Liver (tissue), 9 donors: ENCODE data around the gene TEDC1. TPM values are rescaled to one million over a fixed set of nuclear protein-coding genes. Genes with fewer than 3 reads are reported as not detected.

Experiments used
- DNase-seq: peaks from one replicate; pipeline ENCODE4 v3.0.0-alpha.2; 2017; ENCODE audit warnings: low spot score
- H3K27ac ChIP-seq, 2 donors: one replicate each; pipeline ENCODE4 v1.7.0; 2013; ENCODE audit warnings: inconsistent platforms in 2 of 2, low read length in 2 of 2, control low read depth in 1 of 2, low read depth in 1 of 2, mild to moderate bottlenecking in 1 of 2
- H3K27me3 ChIP-seq, 4 donors: one replicate each; pipeline versions ENCODE4 v1.6.1 to v1.7.0; 2013; ENCODE audit warnings: low read length in 3 of 4, inconsistent platforms in 1 of 4, mild to moderate bottlenecking in 1 of 4, moderate library complexity in 1 of 4; ENCODE audit not compliant: control insufficient read depth in 4 of 4, insufficient read depth in 4 of 4
- H3K36me3 ChIP-seq, 4 donors: one replicate each; pipeline versions ENCODE4 v1.6.1 to v1.7.0; 2013; ENCODE audit warnings: low read length in 3 of 4, mild to moderate bottlenecking in 3 of 4, low read depth in 1 of 4, moderate library complexity in 1 of 4; ENCODE audit not compliant: control insufficient read depth in 4 of 4, insufficient read depth in 3 of 4
- H3K4me1 ChIP-seq, 4 donors: one replicate each; pipeline versions ENCODE4 v1.6.1 to v1.7.0; 2013; ENCODE audit warnings: low read length in 3 of 4, mild to moderate bottlenecking in 3 of 4, moderate library complexity in 1 of 4; ENCODE audit not compliant: control insufficient read depth in 4 of 4, insufficient read depth in 4 of 4
- H3K4me3 ChIP-seq, 3 donors: one replicate each; pipeline versions ENCODE4 v1.6.1 to v1.7.0; 2013; ENCODE audit warnings: low read length in 3 of 3, control low read depth in 1 of 3, low read depth in 1 of 3, mild to moderate bottlenecking in 1 of 3
- H3K9ac ChIP-seq, 2 donors: one replicate each; pipeline ENCODE4 v1.7.0; 2013; ENCODE audit warnings: low read length in 2 of 2, mild to moderate bottlenecking in 2 of 2, moderate library complexity in 2 of 2, control low read depth in 1 of 2, low read depth in 1 of 2
- H3K9me3 ChIP-seq, 4 donors: one replicate each; pipeline versions ENCODE4 v1.6.1 to v1.7.0; 2013; ENCODE audit warnings: low read length in 3 of 4; ENCODE audit not compliant: control insufficient read depth in 4 of 4
- CTCF ChIP-seq: fragments of 150-350 bp; IDR thresholded peaks from 2 replicates; pipeline ENCODE4 v1.5.1; 2017; ENCODE audit warnings: improper control_type of control experiment, low read depth, low read length; ENCODE audit not compliant: missing input control
- EGR1 ChIP-seq, 2 donors: IDR thresholded peaks; 2 replicates each; pipeline ENCODE4 v1.6.1; 2016 to 2018; ENCODE audit warnings: antibody characterized with exemption in 2 of 2, low read depth in 2 of 2
- FOXA1 ChIP-seq: IDR thresholded peaks from 2 replicates; pipeline ENCODE4 v1.6.1; 2016; ENCODE audit warnings: antibody characterized with exemption
- FOXA2 ChIP-seq: IDR thresholded peaks from 2 replicates; pipeline ENCODE4 v1.6.1; 2016; ENCODE audit warnings: antibody characterized with exemption
- GABPA ChIP-seq, 2 donors: IDR thresholded peaks in 1 of 2; conservative IDR thresholded peaks in 1 of 2; 2 replicates each; pipeline ENCODE4 v1.6.1; 2016; ENCODE audit warnings: antibody characterized with exemption in 2 of 2, mild to moderate bottlenecking in 1 of 2, moderate library complexity in 1 of 2
- HNF4A ChIP-seq, 2 donors: conservative IDR thresholded peaks; 2 replicates each; pipeline ENCODE4 v1.6.1; 2016; ENCODE audit warnings: antibody characterized with exemption in 2 of 2, mild to moderate bottlenecking in 2 of 2
- HNF4G ChIP-seq: IDR thresholded peaks from 2 replicates; pipeline ENCODE4 v1.6.1; 2016; ENCODE audit warnings: antibody characterized with exemption
- MAX ChIP-seq: IDR thresholded peaks from 2 replicates; pipeline ENCODE4 v1.6.1; 2016; ENCODE audit warnings: antibody characterized with exemption
- NR2F2 ChIP-seq: IDR thresholded peaks from 2 replicates; pipeline ENCODE4 v1.6.1; 2016; ENCODE audit warnings: antibody characterized with exemption
- REST ChIP-seq: IDR thresholded peaks from 2 replicates; pipeline ENCODE4 v1.6.1; 2016; ENCODE audit warnings: antibody characterized with exemption, mild to moderate bottlenecking
- RXRA ChIP-seq, 2 donors: IDR thresholded peaks; 2 replicates each; pipeline ENCODE4 v1.6.1; 2017 to 2018; ENCODE audit warnings: antibody characterized with exemption in 2 of 2, mild to moderate bottlenecking in 1 of 2
- SP1 ChIP-seq: IDR thresholded peaks from 2 replicates; pipeline ENCODE4 v1.6.1; 2018; ENCODE audit warnings: antibody characterized with exemption, mild to moderate bottlenecking
- TAF1 ChIP-seq: conservative IDR thresholded peaks from 2 replicates; pipeline ENCODE4 v1.6.1; 2016; ENCODE audit warnings: antibody characterized with exemption, mild to moderate bottlenecking
- YY1 ChIP-seq: IDR thresholded peaks from 2 replicates; pipeline ENCODE4 v1.6.1; 2016; ENCODE audit warnings: antibody characterized with exemption, mild to moderate bottlenecking
- WGBS: extraction: QIAGEN DNeasy Blood & Tissue Kit; methylation state at CpG from one replicate; pipeline ENCODE4 v1.1.7; 2013; 5-methylcytosine and 5-hydroxymethylcytosine counted together
- polyA plus RNA-seq, 2 donors: library from polyadenylated mRNA; stranded (reverse) in 1 of 2; unstranded in 1 of 2; fragments of 200-250 nt in 1 of 2; fragments of >200 nt in 1 of 2; fragmentation: Nextera tagmentation in 1 of 2; extraction: Ambion mirVana in 1 of 2; gene quantifications; one replicate each; pipeline versions ENCODE4 v1.2.1 to v1.2.3, GENCODE V29; 2013 to 2015
- total RNA-seq, 2 donors: library from RNA; depleted of rRNA; stranded (reverse); fragments of >200 nt; gene quantifications; one replicate each; pipeline ENCODE4 v1.2.3, GENCODE V29; 2014
- TF ChIP-seq, protein P1 (sequence below): IDR thresholded peaks from 2 replicates; pipeline ENCODE4 v1.6.1; 2016; ENCODE audit warnings: antibody characterized with exemption
- TF ChIP-seq, protein P2 (sequence below): IDR thresholded peaks from 2 replicates; pipeline ENCODE4 v1.6.1; 2016; ENCODE audit warnings: antibody characterized with exemption
- donor health status: healthy.
- donor health status: healthy.
- donor health status: healthy.
- donor health status: healthy.
- donor health status: healthy.

Gene TEDC1
- total and polyA plus RNA-seq, 4 donors, result 0.97 to 7.5 (median 3.2) TPM

DNA sequence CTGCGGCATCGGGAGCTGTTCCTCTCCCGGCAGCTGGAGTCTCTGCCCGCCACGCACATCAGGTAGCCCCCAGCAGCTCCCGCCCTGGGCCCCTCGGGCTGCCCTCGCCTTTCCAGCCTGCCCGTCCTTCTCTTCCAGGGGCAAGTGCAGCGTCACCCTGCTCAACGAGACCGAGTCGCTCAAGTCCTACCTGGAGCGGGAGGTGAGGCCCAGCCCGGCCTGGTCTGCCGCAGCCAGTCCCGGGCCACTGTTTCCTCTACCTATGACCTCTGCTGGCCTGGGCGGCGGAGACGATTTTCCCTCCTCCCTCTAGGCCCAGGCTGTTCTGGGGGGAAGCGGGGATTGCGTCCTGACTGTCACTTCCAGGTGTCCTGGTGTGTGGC, 40.9 kb upstream of the TEDC1 start (continued):
- TF ChIP-seq REST, result no peak
- TF ChIP-seq HNF4G, result no peak
- TF ChIP-seq FOXA2, result no peak
- TF ChIP-seq MAX, result no peak
- TF ChIP-seq YY1, result no peak
- TF ChIP-seq HNF4A (conservative IDR thresholded peaks at IDR 0.05), result no peak
- TF ChIP-seq SP1, result no peak

- peaks cover 2 to 29% (median 7%) of the 10 kb centered on the region in 4 donors for H3K36me3 ChIP-seq
- WGBS, result 94% methylated on average over 29 of the region's 29 CpGs
Observed at GRCh38 chr14:105450864-105451720, 40.0 kb upstream of the TEDC1 start.

DNA sequence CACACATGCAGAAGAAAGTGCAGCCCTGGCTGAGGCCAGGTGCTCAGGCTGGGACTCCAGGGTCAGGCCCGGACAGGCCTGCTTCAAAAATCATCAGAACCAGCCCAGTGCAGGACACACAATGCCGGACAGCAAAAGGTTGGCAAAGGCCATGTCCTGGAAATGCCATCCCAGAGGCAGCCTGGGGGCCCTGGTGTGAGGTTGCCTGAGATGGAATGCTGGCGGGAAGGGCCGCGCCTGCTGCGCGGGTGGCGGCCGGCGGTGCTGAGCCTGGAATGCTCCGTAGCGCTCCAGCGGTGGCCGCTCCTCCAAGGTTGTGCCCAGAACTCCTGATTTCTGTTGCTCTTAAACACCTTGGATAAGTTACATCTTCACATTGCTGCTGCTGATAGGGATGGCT, 38.1 kb upstream of the TEDC1 start:
- Histone ChIP-seq H3K27ac (no peak overlapping the region), H3K4me3 (no peak overlapping the region), H3K4me1 (no peaks in the 10 kb centered on the region), H3K9ac (no peak overlapping the region), H3K36me3 (peaks cover 2 to 39% (median 10%) of the 10 kb centered on the region in 4 donors), H3K27me3 (no peaks in the 10 kb centered on the region), H3K9me3 (no peaks in the 10 kb centered on the region)
- WGBS, result 92% methylated on average over 14 of the region's 14 CpGs
- DNase-seq, result no peak
- TF ChIP-seq CTCF, result no peak
- TF ChIP-seq HNF4G, result no peak
- TF ChIP-seq RXRA (IDR thresholded peaks at IDR 0.05), result no peak
- TF ChIP-seq, protein P1, sequence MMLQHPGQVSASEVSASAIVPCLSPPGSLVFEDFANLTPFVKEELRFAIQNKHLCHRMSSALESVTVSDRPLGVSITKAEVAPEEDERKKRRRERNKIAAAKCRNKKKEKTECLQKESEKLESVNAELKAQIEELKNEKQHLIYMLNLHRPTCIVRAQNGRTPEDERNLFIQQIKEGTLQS, result no peak
- no peak for TF ChIP-seq NR2F2
- no peak for TF ChIP-seq EGR1 (IDR thresholded peaks at IDR 0.05; ENCODE audit: low read depth in 2 of 2)
- no peak for TF ChIP-seq FOXA1
- TF ChIP-seq TAF1, result no peak
- no peak for TF ChIP-seq FOXA2
- TF ChIP-seq, protein P2, sequence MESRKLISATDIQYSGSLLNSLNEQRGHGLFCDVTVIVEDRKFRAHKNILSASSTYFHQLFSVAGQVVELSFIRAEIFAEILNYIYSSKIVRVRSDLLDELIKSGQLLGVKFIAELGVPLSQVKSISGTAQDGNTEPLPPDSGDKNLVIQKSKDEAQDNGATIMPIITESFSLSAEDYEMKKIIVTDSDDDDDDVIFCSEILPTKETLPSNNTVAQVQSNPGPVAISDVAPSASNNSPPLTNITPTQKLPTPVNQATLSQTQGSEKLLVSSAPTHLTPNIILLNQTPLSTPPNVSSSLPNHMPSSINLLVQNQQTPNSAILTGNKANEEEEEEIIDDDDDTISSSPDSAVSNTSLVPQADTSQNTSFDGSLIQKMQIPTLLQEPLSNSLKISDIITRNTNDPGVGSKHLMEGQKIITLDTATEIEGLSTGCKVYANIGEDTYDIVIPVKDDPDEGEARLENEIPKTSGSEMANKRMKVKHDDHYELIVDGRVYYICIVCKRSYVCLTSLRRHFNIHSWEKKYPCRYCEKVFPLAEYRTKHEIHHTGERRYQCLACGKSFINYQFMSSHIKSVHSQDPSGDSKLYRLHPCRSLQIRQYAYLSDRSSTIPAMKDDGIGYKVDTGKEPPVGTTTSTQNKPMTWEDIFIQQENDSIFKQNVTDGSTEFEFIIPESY, result no peak
- TF ChIP-seq HNF4A (conservative IDR thresholded peaks at IDR 0.05), result no peak
- TF ChIP-seq GABPA (IDR thresholded peaks at IDR 0.05 in 1 of 2, conservative IDR thresholded peaks at IDR 0.05 in 1 of 2), result no peak
- no peak for TF ChIP-seq SP1

More at GRCh38 chr14:105450864-105451720, 40.0 kb upstream of the TEDC1 start:
- Histone ChIP-seq H3K9ac (no peak overlapping the region), H3K27me3 (no peaks in the 10 kb centered on the region), H3K9me3 (no peaks in the 10 kb centered on the region), H3K4me3 (no peak overlapping the region), H3K27ac (no peak overlapping the region), H3K4me1 (no peaks in the 10 kb centered on the region)
- TF ChIP-seq EGR1 (IDR thresholded peaks at IDR 0.05; ENCODE audit: low read depth in 2 of 2) (no peak), CTCF (no peak), GABPA (IDR thresholded peaks at IDR 0.05 in 1 of 2, conservative IDR thresholded peaks at IDR 0.05 in 1 of 2) (no peak)
- DNase-seq, result no peak
